ENCODE results near the gene WASHC3.

- TF ChIP-seq CTCF (IDR thresholded peaks at IDR 0.05): no peak
- no peak for TF ChIP-seq POLR2A (IDR thresholded peaks at IDR 0.05)
These were observed 663 bp downstream of the WASHC3 start for GRCh38 chr12:102061096-102061559.
